Left kidney (tissue), 2 donors: ENCODE results near the gene YIPF6. TPM values are rescaled to one million over a fixed set of nuclear protein-coding genes. Genes with fewer than 3 reads are reported as not detected.
A peak's percentile ranks its signal among the peaks of the same experiment; 100 is the strongest.
"Not testable (repeated sequence)": the region's sequence is repeated elsewhere in the genome, so short reads cannot be mapped to it uniquely, and the experiment has no call there.

Experiments used
- DNase-seq: peaks from one replicate; pipeline ENCODE4 v3.0.0-alpha.2; 2013
- polyA plus RNA-seq: library from polyadenylated mRNA; unstranded; fragments of 120-200 nt; gene quantifications from one replicate; pipeline ENCODE4 v1.2.1, GENCODE V29; 2013; ENCODE audit not compliant: insufficient read length

Gene YIPF6
- polyA plus RNA-seq, 1 donor, result 58.1 TPM

GRCh38 chrX:68503836-68504636 lies 5.2 kb downstream of the YIPF6 start:
- no peak for DNase-seq

GRCh38 chrX:68506649-68507048 lies 7.8 kb downstream of the YIPF6 start:
- DNase-seq, result no peak

- DNase-seq, result no peak
Observed at GRCh38 chrX:68508799-68509198, 9.9 kb downstream of the YIPF6 start.

DNA sequence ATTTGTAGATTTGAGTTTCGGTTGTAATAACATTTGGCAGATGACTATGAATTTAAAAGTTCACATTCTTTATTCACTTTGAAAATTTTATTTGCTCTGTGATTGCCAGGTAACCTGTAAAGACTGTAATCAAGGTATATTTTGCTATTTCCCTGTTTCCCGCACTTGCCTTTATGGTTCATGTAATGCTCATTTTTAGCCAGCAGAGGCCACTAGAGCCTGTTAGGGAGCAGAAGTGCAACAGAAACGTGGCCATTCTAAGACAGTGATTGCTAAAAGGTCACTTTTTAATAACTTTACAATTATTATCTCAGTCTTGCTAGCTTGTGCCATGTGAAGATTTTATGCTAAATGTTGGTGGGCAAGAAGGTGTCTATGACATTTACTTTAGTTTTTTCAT lies 12.4 kb downstream of the YIPF6 start:
- peak; percentile 28 for DNase-seq

- not testable (repeated sequence) for DNase-seq
Observed at GRCh38 chrX:68524680-68525079, 25.8 kb downstream of the YIPF6 start.

DNA sequence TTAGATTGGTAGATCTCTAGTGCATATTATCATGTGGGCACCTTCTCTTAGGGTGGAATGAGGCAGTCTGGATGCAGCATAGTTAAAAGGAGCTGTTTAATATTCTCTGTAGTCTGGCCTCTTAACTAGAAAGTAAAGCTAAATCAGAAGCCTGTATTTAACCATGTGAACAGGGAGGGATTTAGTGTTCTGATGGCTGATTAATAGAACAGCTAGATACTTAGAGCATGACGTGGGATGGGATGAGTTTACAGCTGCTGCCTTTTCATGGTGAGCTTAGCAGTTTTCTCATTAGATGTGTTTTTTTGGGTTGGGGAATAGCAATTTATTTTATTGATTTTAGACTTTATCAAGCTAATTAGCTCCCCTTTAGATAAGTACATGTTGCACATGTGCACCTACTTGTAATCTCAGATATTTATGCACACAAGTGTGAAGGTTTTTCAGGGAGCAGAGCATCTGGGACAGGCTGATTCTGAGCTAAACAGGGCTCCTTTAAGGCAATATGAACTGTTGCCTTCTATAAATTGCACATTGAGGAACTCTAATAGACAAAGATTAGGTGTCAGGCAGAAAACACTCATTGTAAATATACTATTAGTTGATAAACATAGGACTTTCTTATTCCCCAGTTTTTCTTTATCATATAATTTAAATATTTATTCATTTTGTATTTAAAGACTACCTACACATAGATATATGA lies 34.1 kb downstream of the YIPF6 start:
- DNase-seq, result no peak

- no peak for DNase-seq
Observed at GRCh38 chrX:68533656-68534055, 34.8 kb downstream of the YIPF6 start.

DNA sequence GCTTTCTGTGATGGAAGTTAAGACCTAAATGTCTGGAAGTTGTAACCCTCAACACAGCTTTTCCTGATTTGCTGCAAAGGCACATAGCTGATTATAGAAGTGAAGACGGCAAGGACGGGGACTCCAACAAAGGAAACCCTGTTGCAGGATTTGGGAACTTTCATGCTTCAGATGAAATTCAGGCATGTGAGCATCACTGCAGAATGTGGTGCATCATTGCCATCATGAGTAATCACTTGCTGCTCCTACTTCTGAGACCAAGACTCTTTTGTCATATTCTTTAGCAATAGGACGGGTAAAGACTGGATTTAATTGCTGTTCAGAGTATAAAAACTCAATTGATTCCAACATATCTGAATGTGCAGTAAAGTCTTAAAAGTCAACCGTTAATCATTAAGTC lies 35.8 kb downstream of the YIPF6 start:
- no peak for DNase-seq

DNA sequence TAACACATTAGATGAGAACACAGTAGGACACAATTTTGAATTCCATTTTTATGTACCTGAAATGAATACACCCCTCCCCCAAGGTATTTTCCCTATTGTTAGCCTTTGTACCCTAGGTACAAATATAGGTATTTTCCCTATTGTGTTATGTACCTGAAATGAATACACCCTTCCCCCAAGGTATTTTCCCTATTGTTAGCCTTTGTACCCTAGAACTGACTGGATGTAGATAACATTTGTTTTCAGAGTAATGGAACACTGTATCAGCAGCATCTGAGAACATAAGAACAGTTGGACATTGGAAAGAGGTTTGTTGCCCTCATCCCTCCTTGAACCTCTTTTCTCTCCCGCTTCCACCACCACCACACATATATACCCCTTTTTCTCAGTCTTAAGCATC lies 37.6 kb downstream of the YIPF6 start:
- DNase-seq, result no peak

DNA sequence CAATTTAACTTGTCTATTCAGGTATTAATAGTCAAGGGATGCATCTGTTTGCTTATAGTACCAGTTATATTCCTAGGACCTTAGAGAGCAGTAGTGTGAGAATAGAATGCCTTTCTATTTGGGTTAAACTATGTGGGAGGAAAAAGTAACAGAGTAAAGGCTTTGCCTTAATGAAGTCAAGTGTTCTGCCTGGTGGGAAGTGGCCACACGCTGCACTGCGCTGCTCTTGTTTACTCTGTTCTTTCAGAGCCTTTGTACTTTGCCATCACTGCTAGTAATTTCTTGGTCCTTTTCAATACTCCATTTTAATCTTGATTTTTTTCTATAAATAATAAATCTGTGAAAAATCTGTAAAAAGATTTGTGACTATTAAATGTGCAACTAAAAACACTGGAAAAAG lies 38.0 kb downstream of the YIPF6 start:
- DNase-seq, result no peak

GRCh38 chrX:68550193-68550592 lies 51.3 kb downstream of the YIPF6 start:
- DNase-seq, result no peak

GRCh38 chrX:68556036-68556435 lies 57.2 kb downstream of the YIPF6 start:
- DNase-seq, result no peak

- DNase-seq, result not testable (repeated sequence)
Observed at GRCh38 chrX:68557126-68557525, 58.3 kb downstream of the YIPF6 start.

GRCh38 chrX:68559905-68560304 lies 61.1 kb downstream of the YIPF6 start:
- DNase-seq, result not testable (repeated sequence)

DNA sequence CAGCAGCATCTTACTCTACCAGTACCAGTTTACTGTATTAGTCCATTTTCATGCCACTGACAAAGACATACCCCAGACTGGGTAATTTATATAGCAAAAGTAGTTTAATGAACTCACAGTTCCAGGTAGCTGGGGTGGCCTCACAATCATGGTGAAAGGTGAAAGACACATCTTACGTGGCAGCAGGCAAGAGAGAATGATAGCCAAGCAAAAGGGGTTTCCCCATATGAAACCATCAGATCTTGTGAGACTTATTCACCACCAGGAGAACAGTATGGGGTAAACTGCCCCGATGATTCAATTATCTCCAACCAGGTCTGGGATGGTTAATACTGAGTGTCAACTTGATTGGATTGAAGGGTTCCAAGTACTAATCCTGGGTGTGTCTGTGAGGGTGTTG lies 69.3 kb downstream of the YIPF6 start:
- no peak for DNase-seq

DNA sequence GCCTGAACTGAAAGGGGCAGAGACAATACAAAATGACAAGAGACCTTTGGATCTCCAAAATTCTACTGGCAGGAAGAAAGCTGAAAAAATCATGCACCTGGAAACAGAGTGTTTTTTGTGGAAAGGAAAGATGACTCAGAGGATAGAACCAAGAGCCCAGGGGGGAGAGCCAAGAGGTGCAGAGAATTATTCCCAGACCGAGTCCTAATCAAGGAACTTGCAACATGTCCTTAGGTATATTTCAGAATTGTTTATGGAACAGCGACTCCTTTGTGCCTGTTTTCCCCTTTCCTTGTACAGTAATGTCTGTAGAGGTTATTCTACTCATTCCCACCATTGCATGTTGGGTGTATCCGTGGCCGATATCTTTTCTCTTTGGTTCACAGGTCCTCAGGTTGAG lies 71.7 kb downstream of the YIPF6 start:
- DNase-seq, result no peak

GRCh38 chrX:68571292-68571609 lies 72.4 kb downstream of the YIPF6 start:
- DNase-seq, result no peak

GRCh38 chrX:68571610-68572311 lies 72.9 kb downstream of the YIPF6 start:
- no peak for DNase-seq

DNA sequence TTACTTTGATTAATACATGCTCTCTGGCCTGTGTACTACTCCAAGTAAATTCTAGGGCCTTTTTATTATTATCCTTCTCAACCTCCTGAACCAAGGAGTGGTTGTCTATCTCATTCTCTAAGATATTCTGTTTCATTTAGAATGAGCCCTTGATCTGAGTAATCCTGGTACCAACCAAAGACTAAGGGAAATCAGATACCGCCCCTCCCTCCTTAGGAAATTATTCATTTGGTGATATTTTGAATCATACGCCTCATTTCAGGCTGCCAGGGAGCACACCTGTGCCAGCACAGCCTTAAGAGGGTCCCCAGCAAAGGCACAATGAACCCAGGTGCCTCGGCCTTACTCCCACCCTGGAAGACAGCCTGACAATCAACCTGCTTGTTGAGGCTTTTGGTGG lies 75.4 kb downstream of the YIPF6 start:
- DNase-seq, result no peak

DNA sequence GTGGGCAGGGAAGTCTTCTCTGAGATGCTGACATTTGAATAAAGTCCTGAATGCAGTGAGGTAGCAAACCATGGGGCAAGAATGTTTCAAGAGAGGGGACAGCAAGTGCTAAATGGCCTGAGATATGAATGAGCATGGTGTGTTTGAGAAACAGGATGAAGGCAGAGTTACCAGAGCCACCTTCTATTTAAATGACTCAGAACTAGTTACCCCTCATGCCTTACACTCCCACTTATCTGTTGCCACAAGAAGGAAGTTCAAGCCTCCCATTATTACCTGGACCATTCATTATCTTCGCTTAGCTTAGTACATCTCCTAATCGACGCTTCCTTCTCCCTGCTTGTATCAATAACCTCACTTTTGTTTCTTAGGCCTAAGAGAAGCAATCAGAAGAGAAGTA lies 81.0 kb downstream of the YIPF6 start:
- no peak for DNase-seq

DNA sequence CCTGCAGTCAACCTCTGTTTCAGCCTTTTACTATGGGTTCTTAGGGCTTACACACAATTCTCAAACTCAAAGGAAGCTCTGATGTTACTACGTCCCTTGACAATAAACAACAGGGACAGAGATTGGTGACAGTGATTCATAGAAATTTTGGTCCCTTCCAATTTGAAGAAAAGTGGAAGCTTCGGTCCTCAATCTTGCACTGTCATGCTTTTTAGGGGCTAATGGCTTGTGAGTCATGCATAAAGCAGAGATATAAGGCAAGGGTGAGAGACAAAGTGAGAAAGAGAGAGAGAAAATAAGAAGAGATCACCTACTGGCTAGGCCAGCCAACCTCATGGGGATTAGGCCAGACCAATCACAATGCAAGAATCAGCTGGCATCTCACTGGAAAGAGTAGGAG lies 85.4 kb downstream of the YIPF6 start:
- DNase-seq, result no peak
